ENCODE data around the gene PRPS2.

The PRPS2 gene

DNA sequence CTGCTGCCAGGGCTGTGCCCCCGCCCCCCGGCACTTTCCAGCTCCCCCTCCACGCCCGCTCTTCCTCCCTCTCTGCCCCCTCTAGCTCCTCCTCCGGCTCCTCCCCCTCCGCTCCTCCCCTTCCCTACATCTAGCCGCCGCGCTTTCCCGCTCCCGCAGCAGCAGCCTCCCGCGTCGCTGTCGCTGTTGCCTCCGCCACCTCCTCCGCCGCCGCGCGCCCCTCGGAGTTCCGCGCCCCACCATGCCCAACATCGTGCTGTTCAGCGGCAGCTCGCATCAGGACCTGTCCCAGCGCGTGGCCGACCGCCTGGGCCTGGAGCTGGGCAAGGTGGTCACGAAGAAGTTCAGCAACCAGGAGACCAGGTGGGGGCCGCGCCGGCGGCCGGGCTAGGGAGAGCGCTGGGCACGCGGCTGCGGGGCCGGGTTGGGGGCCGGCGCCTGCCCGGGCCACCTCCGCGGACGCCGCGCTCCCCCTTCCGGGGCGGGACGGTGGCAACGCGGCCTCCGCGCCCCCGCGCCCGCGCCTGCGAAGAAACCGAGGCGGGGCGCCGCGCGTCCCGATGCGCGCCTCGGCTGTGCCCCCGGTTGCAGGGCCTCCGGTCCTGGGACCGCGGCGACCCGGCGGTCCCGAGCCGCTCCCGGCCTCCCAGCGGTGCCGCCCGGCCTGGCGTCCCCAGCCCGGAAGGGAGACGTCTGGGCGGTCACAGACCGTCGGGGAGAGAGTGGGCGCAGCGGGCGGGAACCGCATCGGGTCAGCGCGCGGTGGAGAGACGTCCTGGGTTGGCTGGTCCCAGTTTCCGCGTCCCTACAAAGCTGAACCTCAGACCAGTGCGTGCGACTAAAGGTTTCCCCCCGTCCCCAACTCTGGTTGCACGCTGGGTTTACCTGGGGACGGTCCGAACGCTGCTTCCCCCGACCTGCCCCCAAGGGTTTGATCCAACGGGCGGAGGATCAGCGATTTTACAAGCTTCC lies at the start of gene PRPS2:
PRPS2 (plus strand) TSS at position 156 of the 972 bp plus-strand sequence; CDS start at position 242, 86 bp downstream.
- DNase-seq = peak; percentile 84

DNA sequence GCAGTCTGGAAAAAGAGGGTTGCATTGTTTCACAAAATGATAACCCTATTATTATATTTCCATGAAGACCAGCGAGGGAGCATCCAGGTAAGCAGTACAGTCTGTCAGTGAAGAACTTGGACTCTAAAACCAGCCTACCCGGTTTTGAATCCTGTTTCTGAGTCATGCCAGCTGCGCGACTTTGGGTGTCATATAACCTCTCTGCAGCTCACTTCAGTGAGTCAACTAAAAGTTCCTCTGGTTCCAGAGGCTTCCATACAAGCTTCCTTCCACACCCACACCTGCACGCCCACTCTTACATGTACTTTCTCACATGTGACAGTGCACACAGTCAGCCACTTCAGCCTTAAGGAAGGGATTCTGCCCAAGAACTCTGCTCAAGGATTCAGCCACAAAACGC lies 49.8 kb upstream of the PRPS2 start:
- DNase-seq = no peak

DNA sequence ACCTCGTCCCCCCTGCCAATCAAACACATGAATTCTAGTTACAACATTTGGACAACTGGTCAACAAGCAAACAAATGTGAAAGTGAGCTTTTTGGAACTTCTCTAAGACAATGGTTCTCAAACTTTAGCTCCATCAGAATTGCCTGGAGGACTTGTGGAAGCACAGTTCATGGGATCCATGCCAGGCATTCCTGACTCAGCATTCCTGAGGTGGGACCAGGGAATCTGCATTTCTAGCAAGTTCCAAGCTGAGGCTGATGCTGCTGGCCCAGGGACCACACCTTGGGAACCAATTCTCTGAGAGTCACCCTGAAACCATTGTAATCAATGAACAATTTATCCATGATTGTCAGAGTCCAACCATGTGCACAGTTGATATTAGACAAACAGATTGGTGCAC lies 43.8 kb upstream of the PRPS2 start:
- DNase-seq = no peak

DNA sequence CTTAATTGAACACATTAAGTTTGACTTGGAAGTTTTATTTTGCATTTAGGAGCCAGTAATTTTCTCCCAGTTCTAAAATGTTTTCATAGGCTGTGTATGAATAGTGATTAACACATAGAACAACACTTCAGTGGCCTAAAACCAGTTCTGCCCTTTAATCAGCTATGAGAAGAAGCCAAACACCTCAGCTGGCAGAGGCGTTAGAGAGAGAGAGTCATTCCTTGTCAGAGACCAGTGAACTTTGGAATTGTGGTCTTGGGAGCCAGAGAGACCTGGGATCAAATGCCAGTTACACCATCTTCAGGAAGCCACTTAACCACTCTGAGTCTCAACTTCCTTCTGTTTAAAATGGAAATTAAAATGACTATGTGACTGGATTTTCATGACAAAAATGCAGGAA lies 39.3 kb upstream of the PRPS2 start:
- no peak for DNase-seq

DNA sequence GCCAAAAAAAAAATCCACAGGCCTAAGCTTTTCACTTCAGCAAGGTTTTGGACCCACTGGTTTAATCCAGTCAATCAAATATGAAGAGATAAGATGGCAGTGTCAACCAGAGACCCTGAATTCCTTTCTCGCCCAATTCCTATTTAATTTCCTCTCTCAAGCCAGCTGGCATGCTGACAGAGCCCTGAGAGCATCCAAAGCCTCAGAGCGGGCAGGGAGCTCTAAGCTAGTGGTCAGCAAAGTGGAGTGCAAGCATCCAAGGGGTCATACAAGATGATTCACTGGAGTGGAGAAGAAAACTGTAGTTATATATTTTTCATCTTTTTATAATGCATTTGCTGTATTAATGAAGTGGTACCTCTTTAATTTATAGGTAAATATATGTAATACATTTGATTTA lies 37.8 kb upstream of the PRPS2 start:
- DNase-seq = no peak

DNA sequence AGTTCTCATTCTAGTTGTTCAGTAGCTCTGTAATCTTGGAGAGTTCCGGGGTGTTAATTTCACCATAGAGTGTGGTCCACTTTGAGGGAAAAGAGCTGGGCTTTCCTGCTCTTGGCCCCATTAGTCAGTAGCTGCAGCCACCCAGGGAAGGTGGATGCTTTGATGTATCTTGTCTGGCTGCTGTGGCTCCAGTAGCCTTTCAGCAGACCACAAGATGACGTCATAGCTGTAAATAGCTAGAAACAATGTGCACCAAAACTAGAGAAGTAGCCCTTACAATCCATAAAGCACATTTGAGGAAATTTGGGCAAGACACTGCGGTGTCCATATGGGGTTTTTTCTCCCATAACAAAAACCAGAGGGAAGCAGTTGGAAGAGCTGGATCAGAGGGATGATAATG lies 32.9 kb upstream of the PRPS2 start:
- DNase-seq = no peak

DNA sequence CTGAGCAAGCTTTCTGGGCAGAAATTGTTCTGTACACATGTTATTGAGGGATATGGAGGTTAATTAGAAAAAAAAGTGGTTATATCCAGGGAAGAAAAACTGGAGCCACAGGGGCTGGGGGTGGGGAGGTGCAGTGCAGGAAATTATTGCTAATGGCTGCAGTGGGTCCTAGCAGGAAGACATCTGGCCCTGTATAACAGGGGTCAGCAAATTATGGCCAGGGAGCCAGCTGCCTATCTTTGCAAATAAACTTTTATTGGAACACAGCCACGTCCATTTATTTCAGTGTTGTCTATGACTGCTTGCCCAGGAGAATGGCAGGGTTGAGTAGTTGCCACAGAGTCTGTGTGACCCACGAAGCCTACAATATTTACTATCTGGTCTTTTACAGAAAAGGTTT lies 23.4 kb upstream of the PRPS2 start:
- DNase-seq = no peak

DNA sequence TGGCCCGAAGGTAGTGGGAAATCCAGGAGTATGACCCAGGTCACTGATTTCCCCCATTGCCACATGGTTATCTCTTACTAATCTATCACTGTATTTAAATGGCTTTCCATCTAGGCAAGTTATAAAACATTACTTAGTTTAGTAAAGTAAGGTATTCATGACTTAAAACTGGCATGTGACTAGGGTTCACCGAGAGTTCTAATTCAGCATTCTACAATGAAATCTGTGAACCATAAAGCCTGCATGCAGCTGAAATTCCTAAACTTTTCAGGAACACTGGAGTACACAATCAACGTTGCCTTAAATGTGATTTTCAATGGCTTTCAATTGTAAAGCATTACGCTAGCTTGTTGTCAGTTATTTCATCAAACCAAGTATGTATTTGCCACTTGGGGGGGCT lies 22.7 kb upstream of the PRPS2 start:
- DNase-seq = no peak

DNA sequence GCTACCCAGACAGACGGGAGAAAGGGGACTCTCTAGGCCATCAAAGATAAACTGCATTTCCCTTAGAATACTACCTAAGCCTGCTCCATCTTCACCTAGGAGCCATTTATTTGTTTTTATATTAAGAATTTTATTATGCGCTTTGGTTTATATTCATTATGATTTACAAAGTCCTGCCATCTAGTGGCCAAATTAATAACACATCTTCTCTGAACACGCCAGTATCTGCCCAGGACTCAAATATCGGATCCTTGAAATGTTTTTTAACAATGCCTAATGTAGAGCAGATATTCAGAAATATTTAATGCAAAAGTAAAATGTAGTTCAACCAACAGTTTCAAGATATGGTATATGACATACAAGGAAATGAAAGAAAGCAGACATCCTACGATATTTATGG lies 20.8 kb upstream of the PRPS2 start:
- DNase-seq = no peak

DNA sequence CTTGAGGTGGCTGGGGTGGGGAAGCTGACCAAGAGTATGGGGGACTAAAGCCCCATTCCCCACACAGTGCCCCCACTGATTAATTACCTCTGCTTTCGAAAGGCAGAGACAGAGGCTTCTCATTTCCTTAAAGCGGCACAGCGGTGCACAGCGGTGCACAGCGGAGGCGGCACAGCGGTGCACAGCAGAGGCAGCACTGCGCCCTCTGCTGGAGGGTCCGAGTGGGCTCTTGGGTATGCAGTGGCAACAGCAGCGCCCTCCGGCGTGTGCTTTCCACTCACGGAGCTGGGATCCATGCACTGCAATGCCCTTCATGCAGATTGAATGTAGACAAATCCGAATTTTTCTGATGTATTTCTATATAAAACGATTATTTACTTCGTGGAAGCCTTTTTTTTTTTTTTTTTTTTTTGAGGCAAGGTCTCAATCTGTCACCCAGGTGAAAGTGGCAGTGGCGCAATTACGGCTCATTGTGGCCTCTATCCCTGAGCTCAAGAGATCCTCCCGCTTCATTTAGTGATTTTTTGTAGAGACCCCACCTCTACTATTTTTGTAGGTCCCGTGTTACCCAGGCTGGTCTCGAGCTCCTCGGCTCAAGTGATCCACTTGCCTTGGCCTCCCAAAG lies 19.7 kb upstream of the PRPS2 start:
- peak; percentile 76 for DNase-seq

DNA sequence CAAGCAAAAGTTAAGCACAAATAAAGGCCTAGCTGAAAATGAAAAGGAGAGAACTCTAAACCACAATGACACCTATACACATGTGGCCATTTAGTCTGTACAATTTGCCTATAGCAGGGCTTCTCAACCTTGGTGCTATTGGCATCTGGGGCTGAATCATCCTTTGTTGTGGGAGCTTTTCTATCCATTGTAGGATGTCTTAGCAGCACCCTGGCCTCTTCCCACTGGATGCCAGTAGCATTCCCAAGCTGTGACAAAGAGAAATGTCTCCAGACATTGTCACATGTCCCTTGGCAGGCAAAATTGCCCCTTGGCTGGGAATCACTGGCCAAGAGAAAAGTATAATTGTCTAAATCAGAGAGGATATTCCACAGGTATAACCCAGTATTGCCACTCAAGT lies 13.5 kb upstream of the PRPS2 start:
- DNase-seq = no peak

DNA sequence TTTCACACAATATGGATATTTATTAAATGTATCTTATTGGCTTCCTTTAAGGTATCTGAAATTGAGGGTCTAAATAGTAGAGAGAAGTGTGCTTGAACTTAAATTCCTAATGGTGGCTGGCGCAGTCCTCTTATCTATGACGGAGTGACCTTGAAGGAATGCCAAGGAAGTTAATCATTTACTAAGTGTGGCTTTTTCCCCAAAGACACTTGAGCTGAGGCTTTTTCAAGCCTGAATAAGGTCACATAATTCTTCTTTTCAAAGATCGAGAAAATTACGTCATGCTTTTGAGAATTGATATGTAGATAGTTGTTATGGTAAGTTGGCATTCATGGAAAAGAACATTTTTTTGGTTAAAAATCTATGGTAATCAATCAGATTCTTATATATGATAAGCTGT lies 11.7 kb upstream of the PRPS2 start:
- no peak for DNase-seq

DNA sequence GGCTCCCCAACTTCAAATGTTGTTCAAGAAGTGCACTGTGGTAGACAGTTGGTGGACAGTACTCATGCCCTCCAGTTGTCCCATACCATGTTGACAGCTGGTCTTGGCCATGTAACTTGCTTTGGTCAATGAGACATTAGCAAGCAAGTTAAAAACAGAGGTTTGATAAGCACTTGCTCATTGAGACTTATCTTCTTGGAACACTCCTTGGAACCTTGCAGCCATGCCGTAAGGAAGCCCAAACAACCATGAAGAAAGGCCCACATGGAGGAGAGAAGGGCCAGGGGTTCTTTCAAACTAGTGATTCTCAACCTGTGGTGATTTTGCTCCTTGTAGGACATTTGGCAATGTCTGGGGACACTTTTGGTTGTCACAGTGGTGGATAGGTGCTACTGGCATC lies 2.6 kb upstream of the PRPS2 start:
- no peak for DNase-seq

DNA sequence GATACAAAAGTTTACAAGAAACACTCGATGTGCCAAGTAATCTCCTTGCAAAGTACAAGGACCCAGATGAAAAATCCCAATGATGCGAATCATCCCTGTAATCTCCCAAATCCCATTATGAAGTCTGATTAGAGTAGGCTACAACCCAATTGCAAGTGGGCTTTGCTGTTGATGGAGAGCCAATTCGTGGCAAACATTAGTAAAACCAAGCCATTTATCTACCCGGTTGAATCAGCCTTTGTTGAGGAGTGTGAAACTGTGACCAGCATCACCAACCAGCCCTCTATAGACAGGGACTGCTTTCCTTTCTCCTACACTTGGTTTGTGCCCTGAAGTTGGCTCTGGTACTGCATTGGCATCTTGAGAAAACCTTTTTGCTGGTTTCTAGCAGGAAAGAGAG lies 1.2 kb upstream of the PRPS2 start:
- DNase-seq = no peak

DNA sequence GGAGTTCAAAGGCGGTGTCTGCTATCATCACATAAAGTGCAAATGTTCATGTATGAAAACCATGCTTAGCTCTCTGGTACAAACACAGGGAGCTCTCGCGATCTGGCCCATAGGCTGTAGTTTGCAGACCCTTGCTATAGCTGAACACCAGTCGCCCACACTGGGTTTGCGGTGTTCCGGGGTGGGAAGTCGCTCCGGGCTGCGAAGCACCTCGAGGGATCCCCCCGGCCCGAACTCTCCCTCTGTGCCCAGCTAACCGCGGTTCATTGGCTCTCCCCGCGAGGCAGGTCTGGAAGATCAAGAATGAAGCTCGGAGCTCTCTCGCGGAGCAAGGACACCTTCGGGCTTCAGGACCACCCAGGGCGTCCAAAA lies 341 bp upstream of the PRPS2 start:
- no peak for DNase-seq

DNA sequence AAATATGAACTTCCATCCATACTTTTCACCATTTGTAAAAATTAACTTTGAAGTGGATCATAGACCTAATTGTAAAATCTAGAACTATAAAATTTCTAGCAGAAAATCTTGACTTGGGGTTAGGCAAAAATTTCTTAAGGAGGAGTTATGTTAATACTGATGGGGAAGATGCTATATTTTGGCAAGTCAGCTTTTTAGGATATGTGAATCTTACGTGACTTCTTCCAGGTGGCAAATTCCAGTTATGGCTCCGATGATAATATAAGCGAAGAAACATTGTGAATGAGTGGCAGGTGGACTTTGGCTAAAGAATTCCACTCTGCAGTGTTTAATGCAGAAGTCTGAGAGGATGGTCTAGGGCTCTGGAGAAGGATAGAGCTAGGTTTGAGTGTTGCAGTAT lies 1.5 kb downstream of the PRPS2 start:
- DNase-seq = no peak

DNA sequence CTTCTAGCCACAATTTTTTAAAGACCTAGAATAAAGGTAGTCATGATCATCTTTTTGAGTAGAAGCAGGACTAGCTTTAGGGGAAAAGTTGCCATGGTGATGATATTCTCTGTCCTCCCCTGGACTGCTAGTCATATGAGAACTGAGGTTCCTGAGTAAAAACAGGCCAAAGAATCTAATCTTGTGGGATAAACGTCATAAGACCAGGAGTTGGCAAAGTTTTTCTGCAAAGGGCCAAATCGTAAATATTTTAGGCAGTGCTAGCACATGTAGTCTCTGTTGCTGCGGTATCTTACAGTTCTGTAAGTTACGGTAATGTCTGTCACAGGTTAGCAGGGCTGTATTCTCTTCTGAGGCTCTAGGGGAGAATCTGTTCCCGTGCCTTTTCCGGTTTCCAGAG lies 3.4 kb downstream of the PRPS2 start:
- DNase-seq = no peak

DNA sequence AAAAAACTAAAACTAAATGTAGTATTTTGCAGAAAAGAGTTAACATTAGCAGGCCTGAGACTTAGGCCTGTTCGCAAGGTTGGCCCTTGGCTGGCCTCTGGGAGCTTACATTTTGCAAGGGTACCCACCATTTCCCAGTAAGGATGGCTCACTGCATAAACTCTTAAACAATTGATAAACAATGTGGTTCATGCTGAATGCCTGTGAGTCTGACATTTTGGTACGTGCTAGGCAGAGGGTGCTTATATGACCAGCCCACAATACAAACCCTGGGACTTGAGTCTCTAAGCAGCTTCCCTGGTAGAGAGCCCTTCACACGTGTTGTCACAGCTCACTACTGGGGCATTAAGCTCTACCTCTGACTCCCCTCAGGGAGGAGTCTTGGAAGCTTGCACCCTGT lies 7.4 kb downstream of the PRPS2 start:
- DNase-seq = no peak

DNA sequence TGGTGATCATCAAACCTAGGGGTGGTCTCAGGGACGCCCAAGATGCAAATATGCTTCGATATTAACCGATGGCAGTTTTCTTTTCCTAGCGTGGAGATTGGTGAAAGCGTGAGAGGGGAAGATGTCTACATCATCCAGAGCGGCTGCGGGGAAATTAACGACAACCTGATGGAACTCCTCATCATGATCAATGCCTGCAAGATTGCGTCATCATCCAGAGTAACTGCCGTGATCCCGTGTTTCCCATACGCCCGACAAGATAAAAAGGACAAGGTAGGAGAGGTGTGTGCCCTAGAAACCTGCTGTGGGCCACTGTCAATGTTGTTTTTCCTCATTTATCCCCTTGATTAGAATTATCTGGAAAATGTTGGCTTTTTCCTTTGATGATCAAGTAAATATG lies 7.9 kb downstream of the PRPS2 start:
- DNase-seq = no peak

DNA sequence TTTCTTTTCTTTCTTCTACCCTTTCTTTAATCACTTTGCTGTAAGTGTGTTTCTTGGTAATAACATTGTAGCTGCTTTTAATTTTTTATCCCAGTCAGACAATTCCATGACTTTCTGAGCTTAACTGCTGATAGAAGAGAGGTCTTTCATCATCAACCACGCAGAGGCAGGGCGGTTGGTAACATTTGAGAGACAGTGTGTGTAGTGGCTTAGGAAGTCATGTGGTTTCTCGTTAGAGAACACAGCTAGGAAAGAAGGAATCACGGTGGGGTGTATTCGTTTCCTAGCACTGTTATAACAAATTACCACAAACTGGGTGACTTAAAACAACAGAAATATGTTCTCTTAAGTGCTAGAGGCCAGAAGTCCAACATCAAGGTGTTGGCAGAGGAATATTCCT lies 11.5 kb downstream of the PRPS2 start:
- DNase-seq = no peak

DNA sequence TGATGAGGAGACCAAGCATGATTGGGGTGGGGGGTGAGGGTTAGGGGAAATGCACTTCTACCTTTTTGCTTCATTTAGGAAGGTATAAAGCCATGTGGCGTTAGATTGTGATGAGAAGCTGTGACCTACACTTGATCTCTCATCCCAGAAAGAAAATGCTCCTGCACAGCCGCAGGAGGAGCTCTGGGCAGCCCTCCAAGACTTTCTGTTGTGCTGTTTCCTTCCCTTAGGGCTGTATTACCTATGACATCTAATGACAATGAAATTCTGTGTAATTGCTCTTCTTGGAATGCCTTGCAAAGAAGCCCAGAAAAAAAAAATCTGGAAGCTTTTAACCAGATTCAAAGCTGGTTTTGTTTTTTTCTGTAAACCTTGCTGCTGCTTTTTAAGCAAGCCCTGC lies 13.4 kb downstream of the PRPS2 start:
- DNase-seq = no peak

DNA sequence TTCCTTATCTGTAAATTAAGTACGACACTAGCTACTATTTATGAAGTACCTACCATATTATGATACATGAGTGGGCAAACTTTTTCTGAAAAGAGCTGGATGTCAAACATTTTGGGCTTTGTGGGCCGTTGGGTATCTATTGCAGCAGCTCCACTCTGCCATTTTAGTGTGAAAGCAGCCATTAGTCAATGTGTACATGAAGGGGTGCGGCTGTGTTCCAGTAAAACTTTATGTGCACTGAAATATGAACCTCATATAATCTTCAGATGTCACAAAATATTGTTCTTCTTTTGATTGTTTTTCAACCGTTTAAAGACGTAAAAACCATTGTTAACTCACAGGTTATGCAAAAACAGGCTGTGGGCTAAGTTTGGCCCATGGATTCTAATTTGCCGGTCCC lies 14.1 kb downstream of the PRPS2 start:
- no peak for DNase-seq

DNA sequence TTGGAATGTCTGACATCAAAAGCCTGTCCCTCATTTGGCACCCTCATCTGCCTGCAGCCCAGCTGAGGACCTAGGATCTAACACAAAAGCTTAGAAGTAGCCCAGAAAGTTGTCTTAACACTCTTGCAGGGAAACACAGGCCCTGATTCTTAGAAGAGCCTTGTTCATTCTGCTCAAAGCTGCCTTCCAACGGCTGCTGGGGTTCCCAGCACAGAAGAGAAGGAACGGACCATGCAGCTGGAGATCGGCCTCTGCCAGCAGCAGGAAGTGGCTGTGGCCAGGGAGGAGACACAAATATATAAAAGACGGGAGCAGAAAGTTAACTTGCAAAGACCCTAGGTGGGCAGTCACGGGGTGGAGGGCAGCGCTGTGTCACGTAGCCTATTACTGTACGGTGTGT lies 20.4 kb downstream of the PRPS2 start:
- no peak for DNase-seq

DNA sequence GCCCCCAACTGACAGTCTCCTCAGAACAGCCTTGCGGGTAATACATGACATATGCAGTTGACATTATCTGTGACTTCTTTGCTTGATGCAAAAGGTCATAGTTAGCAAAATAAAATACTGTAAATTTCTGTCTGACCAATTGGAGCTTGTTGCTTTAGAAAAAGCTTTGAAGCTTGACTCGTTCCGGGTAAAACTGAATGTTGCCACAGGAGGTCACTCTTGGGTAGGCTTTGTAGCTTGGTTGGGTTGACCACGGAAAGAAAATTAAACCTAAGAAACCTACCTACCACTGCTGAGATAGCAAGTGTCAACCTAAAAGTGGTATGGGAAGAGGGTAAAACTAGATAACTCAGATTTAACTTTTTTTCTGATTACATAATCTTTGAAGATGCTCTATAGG lies 23.2 kb downstream of the PRPS2 start:
- peak; percentile 43 for DNase-seq

DNA sequence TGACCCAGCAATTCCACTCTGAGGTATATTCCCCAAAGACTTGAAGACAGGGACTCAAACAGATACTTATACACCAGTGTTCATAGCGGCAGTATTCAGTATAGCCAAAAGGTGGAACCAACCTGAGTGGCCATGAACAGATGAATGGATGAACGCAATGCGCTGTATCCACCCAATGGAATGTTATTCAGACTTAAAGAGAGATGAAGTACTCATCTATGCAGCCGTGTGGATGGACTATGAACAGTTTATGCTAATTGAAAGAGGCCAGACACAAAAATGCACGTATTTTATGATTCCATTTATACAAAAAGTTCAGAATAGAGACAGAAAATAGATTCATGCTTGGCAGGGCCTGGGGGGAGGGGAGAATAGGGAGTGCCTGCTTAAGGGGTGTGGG lies 26.3 kb downstream of the PRPS2 start:
- no peak for DNase-seq

All from CD4-positive, alpha-beta T cell treated with Interleukin-6 for 4 hours (primary cell).